Neural progenitor cell (in vitro differentiated cells): Measurements from ENCODE around the gene GDF7. TPM values are rescaled to one million over a fixed set of nuclear protein-coding genes. Genes with fewer than 3 reads are reported as not detected.

Experiments
- DNase-seq: peaks from one replicate; pipeline ENCODE4 v3.0.0-alpha.2; 2016; ENCODE audit warnings: low spot score
- H2AFZ ChIP-seq: fragments of 200-600 bp; sonication (generic); replicated peaks from 2 replicates; pipeline ENCODE4 v1.6.1; 2016; ENCODE audit warnings: antibody characterized with exemption
- H3F3A ChIP-seq: fragments of 200-600 bp; sonication (generic); 2 replicates; pipeline ENCODE4 v1.6.1; 2016; ENCODE audit warnings: antibody characterized with exemption, low read depth
- H3K27ac ChIP-seq: fragments of 200-600 bp; sonication (generic); 2 replicates; pipeline ENCODE4 v1.5.1; 2016; ENCODE audit warnings: mild to moderate bottlenecking
- H3K27me3 ChIP-seq: fragments of 200-600 bp; sonication (generic); 2 replicates; pipeline ENCODE4 v1.6.1; 2016; ENCODE audit warnings: mild to moderate bottlenecking, moderate library complexity
- H3K36me3 ChIP-seq: fragments of 200-600 bp; sonication (generic); 2 replicates; pipeline ENCODE4 v1.5.1; 2016
- H3K4me1 ChIP-seq: fragments of 200-600 bp; sonication (generic); 2 replicates; pipeline ENCODE4 v1.6.1; 2016; ENCODE audit warnings: mixed run types
- H3K4me2 ChIP-seq: fragments of 200-600 bp; sonication (generic); 2 replicates; pipeline ENCODE4 v1.6.1; 2016
- H3K4me3 ChIP-seq: fragments of 200-600 bp; sonication (generic); 2 replicates; pipeline ENCODE4 v1.5.1; 2016
- H3K79me2 ChIP-seq: fragments of 200-600 bp; sonication (generic); 2 replicates; pipeline ENCODE4 v1.6.1; 2016; ENCODE audit warnings: low read depth
- H3K9ac ChIP-seq: fragments of 200-600 bp; sonication (generic); 2 replicates; pipeline ENCODE4 v1.6.1; 2016
- H3K9me3 ChIP-seq: fragments of 200-600 bp; sonication (generic); 2 replicates; pipeline ENCODE4 v1.5.1; 2016; ENCODE audit warnings: low read depth
- H4K20me1 ChIP-seq: fragments of 200-600 bp; sonication (generic); 2 replicates; pipeline ENCODE4 v1.6.1; 2016; ENCODE audit warnings: low read depth
- H3K27ac Mint-ChIP-seq: 3 replicates; pipeline ENCODE4 v1.8.0; 2021; ENCODE audit warnings: mixed read lengths
- H3K27me3 Mint-ChIP-seq: 2 replicates; pipeline ENCODE4 v1.8.0; 2022; ENCODE audit warnings: low read depth, mild to moderate bottlenecking, inconsistent platforms, moderate library complexity, mixed read lengths; ENCODE audit not compliant: insufficient read depth
- H3K36me3 Mint-ChIP-seq: 3 replicates; pipeline ENCODE4 v1.8.0; 2021; ENCODE audit warnings: mixed read lengths
- H3K4me1 Mint-ChIP-seq: 3 replicates; pipeline ENCODE4 v1.8.0; 2021; ENCODE audit warnings: mixed read lengths
- H3K4me3 Mint-ChIP-seq: 3 replicates; pipeline ENCODE4 v1.8.0; 2021; ENCODE audit warnings: mild to moderate bottlenecking, moderate library complexity, mixed read lengths
- H3K9me3 Mint-ChIP-seq: 3 replicates; pipeline ENCODE4 v1.8.0; 2020; ENCODE audit warnings: mixed read lengths
- EZH2 ChIP-seq: fragments of 200-600 bp; sonication (generic); IDR thresholded peaks from 2 replicates; pipeline ENCODE4 v1.6.1; 2017; ENCODE audit warnings: antibody characterized with exemption, mild to moderate bottlenecking, moderate library complexity
- EZH2phosphoT487 ChIP-seq: fragments of 200-600 bp; sonication (generic); IDR thresholded peaks from 2 replicates; pipeline ENCODE4 v1.6.1; 2017; ENCODE audit warnings: antibody characterized with exemption
- total RNA-seq: library from RNA; depleted of rRNA; stranded (reverse); fragments of >200 nt; gene quantifications from 2 replicates; pipeline ENCODE4 v1.2.3, GENCODE V29; 2015; ENCODE audit warnings: low replicate concordance
- TF ChIP-seq, protein P1 (sequence below): fragments of 200-600 bp; sonication (generic); IDR thresholded peaks from 2 replicates; pipeline ENCODE4 v1.5.1; 2017; ENCODE audit warnings: antibody characterized with exemption, mild to moderate bottlenecking

The GDF7 gene
- total RNA-seq, 1 donor from 2014 or later, result not detected

DNA sequence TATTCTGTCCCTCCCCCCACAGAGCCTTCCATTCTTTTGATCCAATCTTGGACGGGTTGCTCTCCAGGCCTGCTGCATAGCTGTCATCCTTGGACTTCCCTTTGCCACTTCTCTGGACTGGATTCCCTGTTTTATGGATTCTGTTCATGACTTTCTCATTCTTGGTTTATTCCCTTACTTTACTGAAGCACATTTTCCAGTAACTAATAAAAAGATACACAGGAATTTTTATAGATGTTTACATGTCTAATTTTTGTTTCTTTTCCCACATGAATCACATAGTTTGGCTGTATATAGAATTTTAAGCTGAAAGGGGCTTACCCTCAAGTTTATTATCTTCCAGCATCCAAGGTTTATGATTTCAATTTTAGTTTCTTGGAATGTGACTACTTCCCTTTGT is 37.9 kb downstream of the GDF7 start:
- no peak for DNase-seq
- H2AFZ ChIP-seq, result no peak overlapping the region
- H3K27ac ChIP-seq, result no peak overlapping the region
- Mint-ChIP-seq H3K4me1 (peaks cover 6% of the 10 kb centered on the region), H3K9me3 (no peaks in the 10 kb centered on the region), H3K27me3 (peaks cover 2% of the 10 kb centered on the region), H3K4me3 (no peak overlapping the region), H3K27ac (no peak overlapping the region), H3K36me3 (no peaks in the 10 kb centered on the region)
- no peaks in the 10 kb centered on the region for H3K36me3 ChIP-seq
- TF ChIP-seq EZH2 (no peak), EZH2phosphoT487 (no peak)
- TF ChIP-seq, protein P1, sequence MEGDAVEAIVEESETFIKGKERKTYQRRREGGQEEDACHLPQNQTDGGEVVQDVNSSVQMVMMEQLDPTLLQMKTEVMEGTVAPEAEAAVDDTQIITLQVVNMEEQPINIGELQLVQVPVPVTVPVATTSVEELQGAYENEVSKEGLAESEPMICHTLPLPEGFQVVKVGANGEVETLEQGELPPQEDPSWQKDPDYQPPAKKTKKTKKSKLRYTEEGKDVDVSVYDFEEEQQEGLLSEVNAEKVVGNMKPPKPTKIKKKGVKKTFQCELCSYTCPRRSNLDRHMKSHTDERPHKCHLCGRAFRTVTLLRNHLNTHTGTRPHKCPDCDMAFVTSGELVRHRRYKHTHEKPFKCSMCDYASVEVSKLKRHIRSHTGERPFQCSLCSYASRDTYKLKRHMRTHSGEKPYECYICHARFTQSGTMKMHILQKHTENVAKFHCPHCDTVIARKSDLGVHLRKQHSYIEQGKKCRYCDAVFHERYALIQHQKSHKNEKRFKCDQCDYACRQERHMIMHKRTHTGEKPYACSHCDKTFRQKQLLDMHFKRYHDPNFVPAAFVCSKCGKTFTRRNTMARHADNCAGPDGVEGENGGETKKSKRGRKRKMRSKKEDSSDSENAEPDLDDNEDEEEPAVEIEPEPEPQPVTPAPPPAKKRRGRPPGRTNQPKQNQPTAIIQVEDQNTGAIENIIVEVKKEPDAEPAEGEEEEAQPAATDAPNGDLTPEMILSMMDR, result no peak
- no peak overlapping the region for H3K4me3 ChIP-seq
- H3K9me3 ChIP-seq, result no peaks in the 10 kb centered on the region
- H3K79me2 ChIP-seq, result peaks cover 8% of the 10 kb centered on the region
- no peak overlapping the region for H3K9ac ChIP-seq
- H3K4me1 ChIP-seq, result peaks cover 13% of the 10 kb centered on the region
- H3K27me3 ChIP-seq, result no peaks in the 10 kb centered on the region
- H3K4me2 ChIP-seq, result no peak overlapping the region
- H4K20me1 ChIP-seq, result peaks cover 15% of the 10 kb centered on the region
- H3F3A ChIP-seq, result no peaks in the 10 kb centered on the region

DNA sequence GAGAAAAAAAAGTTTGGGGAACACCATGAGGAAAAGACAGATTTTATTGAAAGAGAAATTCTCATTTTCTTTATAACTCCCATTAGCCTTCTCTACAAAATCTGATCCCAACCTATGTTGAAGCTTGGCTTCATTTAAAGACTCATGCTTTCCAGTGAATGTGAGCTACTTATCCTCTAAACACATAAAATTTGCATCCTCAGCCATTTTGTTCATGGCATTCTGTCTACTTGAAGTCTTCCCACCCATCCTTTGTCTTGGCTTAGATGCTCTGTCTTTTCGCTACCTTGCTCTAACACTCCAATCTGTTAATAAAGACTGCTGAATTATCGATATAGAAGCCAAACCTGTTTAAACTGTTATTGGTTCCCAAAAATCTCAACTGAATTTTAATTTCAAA is 39.3 kb downstream of the GDF7 start:
- Histone ChIP-seq H4K20me1 (peaks cover 15% of the 10 kb centered on the region), H3K4me2 (no peak overlapping the region), H3K4me3 (no peak overlapping the region), H3K27me3 (no peaks in the 10 kb centered on the region), H3K4me1 (peaks cover 13% of the 10 kb centered on the region), H3K9ac (no peak overlapping the region), H3K36me3 (no peaks in the 10 kb centered on the region), H3K79me2 (peaks cover 8% of the 10 kb centered on the region), H2AFZ (no peak overlapping the region), H3F3A (no peaks in the 10 kb centered on the region), H3K27ac (no peak overlapping the region), H3K9me3 (no peaks in the 10 kb centered on the region)
- Mint-ChIP-seq H3K4me3 (no peak overlapping the region), H3K27ac (no peak overlapping the region), H3K27me3 (no peaks in the 10 kb centered on the region), H3K4me1 (peaks cover 6% of the 10 kb centered on the region), H3K36me3 (peaks cover 5% of the 10 kb centered on the region), H3K9me3 (peaks cover under 1% of the 10 kb centered on the region)
- no peak for DNase-seq
- TF ChIP-seq, protein P1, result no peak
- no peak for TF ChIP-seq EZH2phosphoT487
- TF ChIP-seq EZH2, result no peak

DNA sequence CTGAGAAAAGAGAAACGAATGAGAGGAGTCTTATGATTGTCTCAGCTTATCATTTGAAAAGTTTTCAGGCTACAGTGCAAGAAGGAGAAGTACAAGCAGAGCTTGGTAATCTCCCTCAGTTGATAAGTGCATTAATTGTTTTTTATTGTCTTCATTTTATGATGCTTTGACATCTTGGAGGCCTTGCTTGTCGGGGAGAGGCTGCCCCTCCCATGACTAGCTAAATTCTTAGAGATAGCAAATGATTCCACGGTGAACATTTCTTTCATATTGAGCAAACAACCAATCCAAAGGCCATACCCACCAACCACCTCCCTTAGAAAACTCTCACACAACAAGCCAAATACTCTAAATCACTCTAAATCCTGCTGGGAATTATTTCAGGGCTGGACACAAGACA is 39.8 kb downstream of the GDF7 start:
- Mint-ChIP-seq H3K27ac (no peak overlapping the region), H3K27me3 (no peaks in the 10 kb centered on the region), H3K4me1 (peaks cover 6% of the 10 kb centered on the region), H3K4me3 (no peak overlapping the region), H3K9me3 (peaks cover 3% of the 10 kb centered on the region), H3K36me3 (peaks cover 8% of the 10 kb centered on the region)
- Histone ChIP-seq H3F3A (no peaks in the 10 kb centered on the region), H3K4me1 (peaks cover 13% of the 10 kb centered on the region), H4K20me1 (peaks cover 15% of the 10 kb centered on the region), H2AFZ (no peak overlapping the region), H3K27ac (no peak overlapping the region), H3K27me3 (no peaks in the 10 kb centered on the region), H3K9ac (no peak overlapping the region), H3K79me2 (peaks cover 8% of the 10 kb centered on the region), H3K9me3 (no peaks in the 10 kb centered on the region), H3K4me3 (no peak overlapping the region), H3K4me2 (no peak overlapping the region), H3K36me3 (no peaks in the 10 kb centered on the region)
- DNase-seq, result no peak
- TF ChIP-seq EZH2 (no peak), EZH2phosphoT487 (no peak)
- TF ChIP-seq, protein P1, result no peak
